HepG2 (cell line): ENCODE data around the gene LIMS2. TPM values are rescaled to one million over a fixed set of nuclear protein-coding genes. Genes with fewer than 3 reads are reported as not detected.

Experiments used
- ATAC-seq: fragments of 200-7000 bp; cut with Tn5 transposase; 3 replicates; pipeline ENCODE4 v1.9.1; 2020; ENCODE audit warnings: mild to moderate bottlenecking, moderate library complexity
- BruUV-seq: library from RNA; stranded (reverse); fragments of 400-500 nt; replicated peaks from 2 replicates; lab custom pipeline; 2021; lab: Mats Ljungman, UMichigan
- CTCF ChIA-PET: fragments of 300-600 bp; formaldehyde crosslinking; extraction: SDS; loops from one replicate; lab custom pipeline; 2021; ENCODE audit warnings: low total read pairs, inconsistent platforms, low intra/inter-chr PET ratio; lab: Yijun Ruan, JAX
- POLR2A ChIA-PET: fragments of 350-600 bp; sonication (Branson Sonifier 250); formaldehyde crosslinking; loops from one replicate; lab custom pipeline; 2020; ENCODE audit warnings: antibody characterized with exemption, inconsistent platforms; lab: Yijun Ruan, JAX
- DNase-seq: peaks from one replicate; pipeline ENCODE4 v3.0.0-alpha.2; 2015; ENCODE audit warnings: low spot score
- FAIRE-seq: peaks from 3 replicates; lab custom pipeline; 2011; peaks lifted over from hg19 to GRCh38; lab: Jason Lieb, UNC
- H2AFZ ChIP-seq: one replicate; pipeline ENCODE4 v1.6.1; 2011; ENCODE audit warnings: low read length, inconsistent platforms
- H3K27ac ChIP-seq: fragments of 300-600 bp; 3 replicates; pipeline ENCODE4 v1.8.0; 2011; ENCODE audit warnings: mixed run types, mild to moderate bottlenecking, mixed read lengths, low read length, inconsistent platforms; ENCODE audit not compliant: insufficient read depth; ENCODE audit errors: extremely low read length
- H3K27me3 ChIP-seq, 2 experiments: fragments of 200-600 bp in 1 of 2; 2 replicates in 1 of 2; 3 replicates in 1 of 2; pipeline versions ENCODE4 v1.6.0 to v1.8.0; 2011; ENCODE audit warnings: low read length in 2 of 2, mild to moderate bottlenecking in 2 of 2, moderate library complexity in 2 of 2, inconsistent platforms in 1 of 2; ENCODE audit not compliant: insufficient read depth in 2 of 2, control insufficient read depth in 1 of 2
- H3K36me3 ChIP-seq, 2 experiments: fragments of 200-600 bp in 1 of 2; replicated peaks in 1 of 2; 2 replicates in 1 of 2; 3 replicates in 1 of 2; pipeline versions ENCODE4 v1.5.1 to v1.8.0; 2011; ENCODE audit warnings: low read length in 2 of 2, inconsistent platforms in 1 of 2; ENCODE audit not compliant: insufficient read depth in 2 of 2, control insufficient read depth in 1 of 2
- H3K4me1 ChIP-seq: 2 replicates; pipeline ENCODE4 v1.5.1; 2012; ENCODE audit warnings: low read length, inconsistent platforms; ENCODE audit not compliant: insufficient read depth
- H3K4me2 ChIP-seq: 2 replicates; pipeline ENCODE4 v1.6.0; 2011; ENCODE audit warnings: low read depth, low read length, inconsistent platforms
- H3K4me3 ChIP-seq, 3 experiments: fragments of 200-600 bp in 1 of 3; sonication (generic), shearing (Covaris generic) in 1 of 3; replicated peaks in 1 of 3; 2 replicates each; pipeline ENCODE4 v1.5.1; 2011 to 2016; ENCODE audit warnings: low read length in 3 of 3, inconsistent platforms in 2 of 3, low read depth in 2 of 3, mild to moderate bottlenecking in 2 of 3, control low read depth in 1 of 3, mixed read lengths in 1 of 3; ENCODE audit not compliant: insufficient read depth in 1 of 3
- H3K79me2 ChIP-seq: one replicate; pipeline ENCODE4 v1.6.1; 2011; ENCODE audit warnings: low read length, inconsistent platforms; ENCODE audit not compliant: insufficient read depth
- H3K9ac ChIP-seq: 2 replicates; pipeline ENCODE4 v1.6.0; 2011; ENCODE audit warnings: mild to moderate bottlenecking, low read depth, low read length, inconsistent platforms; ENCODE audit not compliant: insufficient read depth
- H3K9me3 ChIP-seq: 2 replicates; pipeline ENCODE4 v1.5.1; 2012; ENCODE audit warnings: mild to moderate bottlenecking, low read length
- H4K20me1 ChIP-seq: 2 replicates; pipeline ENCODE4 v1.6.0; 2011; ENCODE audit warnings: inconsistent platforms, mild to moderate bottlenecking, low read length, moderate library complexity; ENCODE audit not compliant: insufficient read depth
- ELF3 ChIP-seq: IDR thresholded peaks from 2 replicates; pipeline ENCODE4 v1.6.1; 2016; ENCODE audit warnings: missing genetic modification reagents, missing compliant biosample characterization
- KLF6 ChIP-seq: IDR thresholded peaks from 2 replicates; pipeline ENCODE4 v1.8.0; 2016; ENCODE audit warnings: missing biosample characterization, missing genetic modification reagents
- MIXL1 ChIP-seq: IDR thresholded peaks from 2 replicates; pipeline ENCODE4 v1.6.1; 2016
- NFKB2 ChIP-seq: sonication (generic); formaldehyde crosslinking; IDR thresholded peaks from 2 replicates; pipeline ENCODE4 v1.4.0; 2020; ENCODE audit warnings: missing genetic modification reagents, borderline replicate concordance
- ZNF225 ChIP-seq: sonication (generic); formaldehyde crosslinking; IDR thresholded peaks from 2 replicates; pipeline ENCODE4 v1.4.0; 2020; ENCODE audit warnings: mild to moderate bottlenecking, missing genetic modification reagents
- ZNF292 ChIP-seq: sonication (generic); formaldehyde crosslinking; IDR thresholded peaks from 2 replicates; pipeline ENCODE4 v1.8.1; 2022; ENCODE audit warnings: mild to moderate bottlenecking, low read depth, missing genetic modification reagents, borderline replicate concordance
- ZSCAN21 ChIP-seq: sonication (generic); formaldehyde crosslinking; IDR thresholded peaks from 2 replicates; pipeline ENCODE4 v1.8.0; 2022; ENCODE audit warnings: mild to moderate bottlenecking, missing genetic modification reagents, moderate library complexity, borderline replicate concordance
- WGBS: methylation state at CpG from one replicate; pipeline ENCODE4 v1.1.6; 2017; ENCODE audit warnings: low lambda C conversion rate; 5-methylcytosine and 5-hydroxymethylcytosine counted together
- in situ Hi-C: cut with HindIII; loops from 2 replicates; pipeline ENCODE4 v1.10.0; 2017; ENCODE audit warnings: low pct_unique_long_range_greater_than_20kb; ENCODE audit not compliant: extremely low pct_ligation_motif_present
- intact Hi-C: fragments of 100-400 bp; cut with micrococcal nuclease; formaldehyde crosslinking; loops from one replicate; pipeline ENCODE4 v1.10.0; 2022; ENCODE audit not compliant: unreplicated experiment
- polyA plus RNA-seq, 8 experiments: library from polyadenylated mRNA; depleted of rRNA in 3 of 8; stranded (reverse) in 7 of 8; unstranded in 1 of 8; fragments of >200 nt; fragmentation: Illumina TruSeq in 4 of 8; extraction: Trizol in 4 of 8; gene quantifications; 2 replicates each; pipeline versions ENCODE4 v1.2.1 to v1.2.3, GENCODE V29; 2011 to 2016; ENCODE audit warnings: low read depth in 4 of 8, missing spikeins in 1 of 8, mixed read lengths in 1 of 8; ENCODE audit not compliant: insufficient read depth in 1 of 8
- total RNA-seq, 5 experiments: library from RNA; depleted of rRNA; stranded (reverse); fragments of >200 nt; fragmentation: Illumina TruSeq; extraction: Trizol; gene quantifications; 2 replicates each; pipeline ENCODE4 v1.2.3, GENCODE V29; 2016; ENCODE audit warnings: low read depth in 1 of 5
- TF ChIP-seq, protein P1 (sequence below): IDR thresholded peaks from 2 replicates; pipeline ENCODE4 v1.6.1; 2016; ENCODE audit warnings: missing biosample characterization, missing genetic modification reagents, low read depth

The LIMS2 gene
- total and polyA plus RNA-seq, 2 of the 13 experiments (the other 11 are each of a cell fraction or from before 2014, with no cell fraction given), result 1.0 to 1.9 TPM

- ChIA-PET CTCF (no interaction called here), POLR2A (no interaction called here)
- Histone ChIP-seq H3K79me2 (no peaks in the 10 kb centered on the region), H3K36me3 (peaks cover 20 to 66% of the 10 kb centered on the region in 2 experiments), H3K9me3 (no peaks in the 10 kb centered on the region), H3K27me3 (no peaks in the 10 kb centered on the region), H3K9ac (no peak overlapping the region), H2AFZ (no peak overlapping the region), H4K20me1 (no peaks in the 10 kb centered on the region), H3K27ac (no peak overlapping the region), H3K4me3 (no peak overlapping the region), H3K4me2 (no peak overlapping the region), H3K4me1 (peaks cover 12% of the 10 kb centered on the region)
- intact Hi-C loops (no loop called here), in situ Hi-C loops (no loop called here)
- TF ChIP-seq, protein P1, sequence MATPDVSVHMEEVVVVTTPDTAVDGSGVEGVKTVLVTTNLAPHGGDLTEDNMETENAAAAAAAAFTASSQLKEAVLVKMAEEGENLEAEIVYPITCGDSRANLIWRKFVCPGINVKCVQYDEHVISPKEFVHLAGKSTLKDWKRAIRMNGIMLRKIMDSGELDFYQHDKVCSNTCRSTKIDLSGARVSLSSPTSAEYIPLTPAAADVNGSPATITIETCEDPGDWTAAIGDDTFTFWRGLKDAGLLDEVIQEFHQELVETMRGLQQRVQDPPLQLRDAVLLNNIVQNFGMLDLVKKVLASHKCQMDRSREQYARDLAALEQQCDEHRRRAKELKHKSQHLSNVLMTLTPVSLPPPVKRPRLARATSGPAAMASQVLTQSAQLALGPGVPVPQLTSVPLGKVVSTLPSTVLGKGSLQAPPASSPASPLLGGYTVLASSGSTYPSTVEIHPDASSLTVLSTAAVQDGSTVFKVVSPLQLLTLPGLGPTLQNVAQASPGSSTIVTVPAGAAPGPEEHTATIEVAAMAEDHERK, result no peak
- TF ChIP-seq ZNF292 (no peak), KLF6 (CRISPR knock-in tag) (no peak), ZSCAN21 (CRISPR knock-in tag) (no peak), ELF3 (CRISPR knock-in tag) (no peak), ZNF225 (CRISPR knock-in tag) (no peak), NFKB2 (CRISPR knock-in tag) (no peak), MIXL1 (CRISPR knock-in tag) (no peak)
- 96% methylated on average over 6 of the region's 6 CpGs for WGBS
- no TSS peak for BruUV-seq
- DNase-seq (no peak), ATAC-seq (no peak), FAIRE-seq (no peak)
These were observed 46.1 kb upstream of the LIMS2 start for GRCh38 chr2:127721311-127721977.
